ENCODE measurements around the gene METTL13.
A peak's percentile ranks its signal among the peaks of the same experiment; 100 is the strongest.

Gene METTL13

DNA sequence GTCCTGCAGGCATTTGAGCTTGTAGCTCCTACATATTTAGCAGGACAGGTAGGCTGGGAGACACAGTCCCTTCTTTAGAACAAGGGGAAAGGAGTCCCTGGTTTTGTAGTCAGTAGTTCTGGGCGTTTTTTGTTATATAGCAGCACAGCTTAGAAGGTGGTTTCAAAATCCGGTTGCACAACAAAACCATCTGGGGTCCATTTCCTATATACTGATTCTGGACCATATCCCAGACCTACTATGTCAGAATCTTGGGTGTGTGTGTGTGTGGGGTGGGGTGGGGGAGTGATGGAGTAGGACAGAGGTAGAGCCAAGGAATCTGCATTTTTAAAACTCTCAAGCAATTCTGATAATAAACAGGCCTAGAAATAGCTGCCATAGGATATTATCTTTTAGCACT lies 21.6 kb downstream of the METTL13 start:
- FAIRE-seq, result no peak

DNA sequence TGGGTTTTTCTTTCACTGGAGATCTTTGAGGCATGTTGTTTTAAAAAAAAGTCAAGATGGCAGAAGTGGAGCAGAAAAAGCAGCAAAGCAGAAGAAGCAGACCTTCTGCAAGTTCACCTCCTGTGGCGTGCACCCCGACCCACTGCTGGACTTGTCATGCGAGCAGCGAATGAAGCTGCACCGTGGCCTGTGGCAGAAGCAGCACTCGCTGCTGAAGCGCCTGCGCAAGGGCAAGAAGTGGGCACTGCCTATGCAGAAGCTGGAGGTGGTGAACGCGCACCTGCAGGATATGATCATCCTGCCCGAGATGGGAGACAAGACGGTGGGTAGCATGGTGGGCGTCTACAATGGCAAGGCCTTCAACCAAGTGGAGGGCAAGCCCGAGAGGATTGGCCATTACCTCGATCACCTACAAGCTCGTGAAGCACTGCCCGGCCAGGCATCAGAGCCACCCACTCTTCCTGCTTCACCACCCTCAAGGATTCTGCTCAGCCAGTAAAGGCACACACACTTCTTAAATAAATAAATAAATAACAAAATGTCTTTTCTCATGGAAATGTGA lies 22.1 kb downstream of the METTL13 start:
- no peak for FAIRE-seq

DNA sequence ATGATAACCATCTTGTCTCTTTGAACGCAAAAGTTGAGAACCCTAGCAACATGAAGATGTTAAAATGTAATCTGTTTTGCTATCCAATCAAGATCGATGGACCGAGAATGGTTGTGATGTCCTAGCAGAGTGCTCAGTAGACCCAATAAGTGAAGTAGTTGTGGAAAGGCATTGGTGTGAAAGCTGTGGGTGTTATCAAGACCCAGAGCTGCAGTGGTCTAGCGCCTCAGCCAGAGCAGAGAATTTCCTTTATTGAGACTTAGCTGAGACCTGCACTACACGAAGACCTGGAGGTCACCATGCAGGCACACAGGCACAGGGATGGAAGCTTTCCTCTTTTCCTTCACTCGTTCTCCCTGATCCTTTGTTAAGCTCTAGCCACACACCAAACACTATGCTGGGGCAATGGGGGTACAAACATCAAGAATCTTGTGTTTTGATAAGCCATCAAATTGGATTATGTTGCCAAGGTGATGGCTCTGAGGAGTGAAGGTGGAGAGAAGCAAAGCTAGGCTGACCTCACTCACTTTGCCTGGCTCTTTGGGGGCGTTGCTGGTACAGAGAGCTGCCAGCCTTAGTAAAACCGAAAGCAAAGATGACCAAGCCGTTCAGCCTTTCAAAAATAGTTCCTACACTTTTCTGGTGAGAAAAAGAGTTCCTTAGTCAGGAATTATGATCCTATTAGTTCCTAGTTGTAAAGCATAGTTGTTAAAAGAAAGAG lies 24.1 kb downstream of the METTL13 start:
- FAIRE-seq, result no peak

DNA sequence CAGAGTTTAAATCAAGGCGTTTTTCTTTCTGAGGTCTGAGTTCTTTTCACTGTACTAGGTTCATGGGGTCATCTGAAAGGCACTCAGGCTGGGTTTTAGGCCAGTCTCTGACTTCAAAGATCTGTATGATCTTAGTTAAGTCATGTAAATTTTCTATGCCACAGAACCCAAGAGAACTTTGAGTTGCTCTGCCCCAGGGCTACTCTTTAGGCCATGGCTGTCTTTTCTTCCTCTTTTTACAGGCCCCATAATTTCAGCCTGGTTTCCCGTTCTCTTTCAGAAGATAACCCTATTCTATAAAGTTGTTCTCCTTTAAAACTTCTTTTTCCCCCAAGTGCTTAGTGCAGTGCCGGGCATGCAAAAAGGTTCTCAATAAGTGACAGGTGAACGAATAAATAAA lies 26.1 kb downstream of the METTL13 start:
- FAIRE-seq, result no peak

DNA sequence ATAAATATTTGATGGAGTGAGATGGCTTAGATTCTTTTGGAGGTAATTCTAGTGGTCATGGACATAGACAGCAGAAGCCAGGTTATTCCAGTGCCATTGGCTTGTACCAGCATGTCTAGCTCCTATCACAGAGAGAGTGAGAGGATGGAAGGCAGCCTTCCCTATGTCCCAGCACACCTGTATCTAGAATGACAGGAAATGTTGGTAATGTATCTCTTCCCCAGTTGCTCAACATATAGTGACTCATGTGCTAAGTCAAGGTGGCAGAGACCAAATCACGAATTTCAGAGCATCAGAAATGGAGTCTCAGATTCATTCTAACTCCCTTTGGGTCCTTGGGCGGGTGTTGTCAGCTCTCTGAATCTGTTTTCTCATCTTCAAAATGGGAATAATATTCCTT lies 28.4 kb downstream of the METTL13 start:
- FAIRE-seq, result no peak

DNA sequence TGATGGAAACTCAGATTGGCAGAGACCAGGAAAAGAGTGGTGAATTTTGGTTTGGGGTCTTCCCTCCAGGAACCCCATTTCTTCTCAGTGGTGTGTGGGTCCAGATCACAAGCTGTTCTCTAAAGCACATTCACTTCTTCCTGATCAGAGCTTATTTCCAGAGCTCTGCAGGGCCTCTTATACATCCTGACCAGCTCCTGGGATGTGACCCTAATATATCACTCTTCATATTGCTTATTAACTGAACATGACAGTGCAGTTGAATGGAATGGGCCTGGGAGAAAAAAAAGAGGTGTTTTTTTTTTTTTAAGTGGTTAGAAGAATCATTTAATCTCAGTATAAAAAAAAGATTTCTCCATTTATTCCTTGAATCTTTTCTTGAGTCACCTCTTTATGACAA lies 30.2 kb downstream of the METTL13 start:
- no peak for FAIRE-seq

DNA sequence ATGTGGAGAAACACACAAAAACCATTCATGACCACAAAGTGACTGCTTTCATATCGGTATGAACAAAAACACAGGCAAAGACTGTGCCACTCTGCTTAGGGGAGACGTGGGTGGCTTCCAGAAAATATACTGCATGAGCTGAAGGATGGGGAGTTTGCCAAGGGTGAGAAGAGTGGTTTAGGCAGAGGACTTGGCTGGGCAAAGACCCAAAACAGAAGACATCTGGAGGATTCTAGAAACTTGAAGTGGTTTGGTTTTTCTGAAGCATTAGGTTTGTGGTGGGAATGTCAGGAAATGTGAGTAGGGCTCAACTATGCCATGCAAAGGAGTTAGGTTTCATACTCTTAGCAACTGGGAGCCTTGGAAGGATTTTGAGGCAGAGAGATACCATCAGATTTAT lies 33.2 kb downstream of the METTL13 start:
- FAIRE-seq, result no peak

DNA sequence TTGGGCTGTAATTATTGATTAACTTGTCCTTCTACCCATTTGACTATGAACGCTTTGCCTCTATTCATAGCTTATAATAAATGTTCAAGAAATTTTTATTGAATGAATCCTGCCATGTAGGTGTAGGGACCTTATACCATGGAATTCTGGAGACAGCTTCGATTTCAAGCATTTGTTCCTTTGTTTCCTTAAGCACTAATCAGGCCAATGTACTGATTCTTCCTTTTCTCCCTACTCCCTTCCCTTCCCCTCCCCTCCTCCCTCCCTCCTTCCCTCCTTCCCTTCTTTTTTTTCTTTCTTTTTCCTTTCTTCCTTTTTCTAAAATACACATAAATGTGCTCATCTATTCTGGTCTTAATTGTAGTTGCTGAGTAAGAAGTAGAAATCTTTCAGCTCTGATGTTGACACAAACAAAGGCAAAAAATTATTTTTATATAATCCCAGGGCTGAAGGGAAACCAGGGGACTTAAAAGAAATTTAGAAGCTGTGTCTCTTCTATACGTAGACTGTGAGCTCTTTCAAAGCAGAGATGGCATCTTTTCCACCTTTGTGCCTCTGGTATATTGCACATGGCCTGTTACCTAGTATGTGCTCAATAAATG lies 34.9 kb downstream of the METTL13 start:
- no peak for FAIRE-seq

DNA sequence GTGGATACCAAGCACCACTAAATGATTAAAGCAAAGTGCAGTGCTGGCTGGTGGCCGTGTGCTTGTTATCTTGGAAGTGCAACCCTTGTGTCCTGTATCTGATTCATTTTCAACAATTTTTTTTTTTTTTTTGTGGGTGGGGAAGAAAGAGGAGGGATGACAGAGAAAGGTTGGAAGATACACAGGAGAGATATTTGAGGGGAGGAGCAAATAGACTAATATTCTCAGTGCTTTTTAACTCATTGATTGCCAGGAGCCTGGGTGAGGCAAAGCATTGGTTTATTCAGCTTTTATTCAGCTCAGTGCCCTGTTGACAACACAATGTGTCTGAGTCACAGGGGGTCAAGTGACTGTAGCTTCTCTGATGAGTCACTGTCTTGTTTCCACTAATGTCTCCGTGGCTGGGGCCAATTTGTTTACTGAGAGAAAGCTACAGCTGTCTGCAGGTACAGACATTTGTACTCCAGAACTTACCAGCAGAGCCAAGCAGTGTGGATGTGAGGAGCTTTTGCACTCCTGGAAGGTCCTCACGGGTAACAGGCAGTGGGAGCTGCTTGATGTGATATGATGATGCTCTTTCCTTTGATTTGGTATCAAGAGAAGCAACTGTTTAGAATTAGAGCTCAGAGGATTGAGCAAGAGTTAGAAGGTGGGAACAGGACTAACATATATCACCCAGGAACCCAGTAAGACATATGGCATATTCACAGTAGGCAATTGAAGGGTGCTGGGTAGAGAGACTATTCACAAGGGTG lies 36.2 kb downstream of the METTL13 start:
- no peak for FAIRE-seq

DNA sequence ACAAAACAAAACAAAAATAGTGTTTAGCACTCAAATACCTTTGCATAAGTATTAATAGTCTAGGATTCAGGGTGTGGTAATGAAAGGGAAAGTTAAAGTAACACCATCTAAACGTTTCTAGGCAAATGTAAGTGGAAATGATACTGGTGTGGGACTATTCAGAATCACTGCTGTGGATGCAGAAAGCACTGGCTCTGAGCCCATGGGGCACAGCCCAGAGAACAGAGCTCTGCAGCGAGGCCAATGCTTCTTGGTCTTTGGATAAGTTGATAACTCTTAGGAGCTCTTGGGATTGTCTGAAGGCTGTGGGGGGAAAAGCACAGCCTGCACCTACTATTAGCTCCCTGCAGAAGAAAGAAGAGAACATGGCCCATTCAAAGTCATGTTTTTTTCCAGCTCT lies 38.5 kb downstream of the METTL13 start:
- FAIRE-seq, result no peak

DNA sequence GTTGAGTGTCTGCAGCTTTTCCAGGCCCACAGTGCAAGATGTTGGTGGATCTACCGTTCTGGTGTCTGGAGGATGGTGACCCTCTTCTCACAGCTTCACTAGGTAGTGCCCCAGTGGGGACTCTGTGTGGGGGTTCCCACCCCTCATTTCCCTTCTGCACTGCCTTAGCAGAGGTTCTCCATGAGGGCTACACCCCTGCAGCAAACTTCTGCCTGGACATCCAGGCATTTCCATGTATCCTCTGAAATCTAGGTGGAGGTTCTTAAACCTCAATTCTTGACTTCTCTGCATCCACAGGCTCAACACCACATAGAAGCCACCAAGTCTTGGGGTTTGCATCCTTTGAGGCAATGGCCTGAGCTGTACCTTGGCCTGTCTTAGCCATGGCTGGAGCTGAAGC lies 45.5 kb downstream of the METTL13 start:
- FAIRE-seq, result no peak

DNA sequence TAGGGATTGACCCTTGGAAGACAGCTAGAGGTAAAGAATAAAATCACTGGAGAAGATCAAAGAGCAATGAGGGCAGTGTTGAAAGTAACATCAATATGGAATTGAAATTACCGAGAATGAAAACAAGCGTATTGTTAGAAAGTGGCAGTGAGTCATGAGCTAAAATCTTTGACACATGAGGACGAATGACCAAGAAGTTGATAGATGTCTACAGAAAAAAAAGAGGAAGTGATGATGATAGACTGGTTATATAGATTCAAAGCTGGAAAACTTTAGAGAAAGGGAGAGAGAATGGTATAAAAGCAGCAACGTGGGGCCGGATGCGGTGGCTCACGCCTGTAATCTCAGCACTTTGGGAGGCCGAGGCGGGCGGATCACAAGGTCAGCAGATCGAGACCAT lies 47.3 kb downstream of the METTL13 start:
- no peak for FAIRE-seq

DNA sequence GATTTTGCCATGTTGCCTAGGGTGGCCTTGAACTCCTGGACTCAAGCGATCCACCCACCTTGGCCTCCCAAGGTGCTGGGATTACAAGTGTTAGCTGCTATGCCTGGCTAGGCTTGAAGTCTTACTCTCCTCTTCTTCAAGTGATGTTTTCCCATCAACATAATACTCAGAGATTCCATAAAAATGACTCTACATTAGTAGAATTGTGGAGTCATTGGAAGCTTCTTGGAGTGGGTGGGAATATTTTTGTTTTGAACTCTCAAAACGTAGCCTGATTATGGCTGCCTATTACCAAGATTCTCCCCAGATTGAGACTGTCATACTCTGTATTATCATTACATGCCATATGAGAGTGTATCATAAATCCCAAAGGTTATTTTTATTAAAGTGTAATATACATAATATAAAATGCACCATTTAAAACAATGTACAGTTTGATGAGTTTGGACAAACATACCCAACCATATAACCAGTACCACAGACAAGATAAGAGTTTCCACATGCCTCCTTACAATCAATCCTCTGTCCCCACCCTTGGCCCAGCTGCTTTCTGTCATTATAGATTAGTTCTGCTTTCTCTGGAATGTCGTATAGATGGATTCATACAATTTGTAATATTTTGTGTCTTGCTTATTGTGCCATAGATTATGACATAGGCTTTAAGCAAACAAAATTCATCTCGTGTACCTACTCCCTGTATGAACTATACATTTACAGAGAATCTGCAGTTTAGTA lies 51.8 kb downstream of the METTL13 start:
- no peak for FAIRE-seq

DNA sequence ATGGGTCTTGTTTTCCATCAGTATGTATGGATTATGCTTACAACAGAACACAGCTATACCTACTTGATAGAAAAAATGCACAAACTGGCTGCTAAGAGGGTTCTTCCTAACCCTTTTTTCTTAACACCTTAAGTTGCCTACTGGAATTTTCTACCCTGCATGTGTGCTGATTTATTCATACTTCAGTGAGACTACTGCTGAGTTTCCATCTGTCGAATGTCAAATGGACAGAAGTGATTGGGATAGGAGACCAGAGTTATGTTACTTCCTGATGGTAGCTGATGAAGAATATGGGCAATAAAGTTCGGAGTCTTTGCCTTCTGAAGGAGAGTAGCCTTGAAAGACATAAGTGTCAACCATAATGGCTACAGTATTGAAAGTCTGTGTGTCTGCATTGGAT lies 53.4 kb downstream of the METTL13 start:
- no peak for FAIRE-seq

DNA sequence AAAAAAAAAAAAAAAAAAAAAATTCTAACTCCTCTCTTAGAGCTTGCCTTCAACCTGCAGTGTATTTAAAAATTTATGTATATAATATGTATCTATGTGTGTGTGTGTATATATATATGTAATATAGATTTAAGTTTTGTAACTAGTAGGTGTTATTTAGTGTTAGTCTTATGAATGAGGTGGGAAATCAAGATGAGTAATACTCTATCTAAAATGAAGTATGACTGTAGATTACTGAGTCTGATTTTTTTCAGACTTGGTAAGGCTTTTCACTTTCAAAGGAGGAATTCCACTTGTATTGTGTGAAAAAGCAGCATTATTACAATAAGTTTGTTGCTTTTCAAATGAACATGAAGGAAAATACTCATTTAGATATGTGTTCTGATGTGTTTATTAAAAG lies 54.4 kb downstream of the METTL13 start:
- no peak for FAIRE-seq

DNA sequence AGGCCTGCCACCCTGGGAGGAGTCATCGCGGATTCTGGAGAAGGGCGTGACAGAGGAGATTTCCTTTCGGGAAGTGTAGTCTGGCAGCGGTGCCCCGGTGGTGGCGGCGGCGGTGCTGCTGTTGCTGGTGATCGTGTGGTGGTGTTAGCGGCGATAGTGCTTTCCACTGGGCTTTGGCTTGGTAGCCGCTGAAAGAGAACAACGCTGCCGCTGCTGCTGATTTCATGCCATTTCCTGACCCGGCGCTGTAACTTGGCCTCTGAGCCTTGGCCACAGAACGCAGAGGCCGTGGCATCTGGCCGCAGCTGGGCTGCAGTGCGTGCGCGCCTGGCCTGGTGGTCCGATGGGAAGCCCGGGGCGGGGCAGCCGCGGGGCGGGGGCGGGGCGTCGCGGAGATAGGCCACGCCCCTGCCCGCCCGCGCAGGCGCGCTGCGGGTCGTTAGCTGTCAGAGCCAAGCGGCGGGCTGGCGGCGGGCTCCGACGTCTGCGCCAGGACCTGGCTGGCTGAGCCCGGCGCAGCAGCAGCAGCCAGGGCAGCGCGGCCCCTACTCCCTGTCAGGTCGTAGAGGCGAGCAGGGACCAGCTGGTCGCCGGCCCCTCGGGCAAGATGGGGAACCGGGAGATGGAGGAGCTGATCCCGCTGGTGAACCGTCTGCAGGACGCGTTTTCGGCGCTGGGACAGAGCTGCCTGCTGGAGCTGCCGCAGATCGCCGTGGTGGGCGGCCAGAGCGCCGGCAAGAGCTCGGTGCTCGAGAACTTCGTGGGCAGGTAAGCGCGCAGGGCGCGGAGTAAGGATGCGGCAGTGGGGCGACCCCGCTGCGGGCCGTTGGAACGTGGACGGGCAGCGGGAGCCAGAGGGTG lies 59.8 kb downstream of the METTL13 start, which contains the start of gene DNM3:
DNM3 (plus strand) TSS at position 449 of the 861 bp plus-strand sequence; CDS start at position 608, 159 bp downstream.
- FAIRE-seq, result no peak

DNA sequence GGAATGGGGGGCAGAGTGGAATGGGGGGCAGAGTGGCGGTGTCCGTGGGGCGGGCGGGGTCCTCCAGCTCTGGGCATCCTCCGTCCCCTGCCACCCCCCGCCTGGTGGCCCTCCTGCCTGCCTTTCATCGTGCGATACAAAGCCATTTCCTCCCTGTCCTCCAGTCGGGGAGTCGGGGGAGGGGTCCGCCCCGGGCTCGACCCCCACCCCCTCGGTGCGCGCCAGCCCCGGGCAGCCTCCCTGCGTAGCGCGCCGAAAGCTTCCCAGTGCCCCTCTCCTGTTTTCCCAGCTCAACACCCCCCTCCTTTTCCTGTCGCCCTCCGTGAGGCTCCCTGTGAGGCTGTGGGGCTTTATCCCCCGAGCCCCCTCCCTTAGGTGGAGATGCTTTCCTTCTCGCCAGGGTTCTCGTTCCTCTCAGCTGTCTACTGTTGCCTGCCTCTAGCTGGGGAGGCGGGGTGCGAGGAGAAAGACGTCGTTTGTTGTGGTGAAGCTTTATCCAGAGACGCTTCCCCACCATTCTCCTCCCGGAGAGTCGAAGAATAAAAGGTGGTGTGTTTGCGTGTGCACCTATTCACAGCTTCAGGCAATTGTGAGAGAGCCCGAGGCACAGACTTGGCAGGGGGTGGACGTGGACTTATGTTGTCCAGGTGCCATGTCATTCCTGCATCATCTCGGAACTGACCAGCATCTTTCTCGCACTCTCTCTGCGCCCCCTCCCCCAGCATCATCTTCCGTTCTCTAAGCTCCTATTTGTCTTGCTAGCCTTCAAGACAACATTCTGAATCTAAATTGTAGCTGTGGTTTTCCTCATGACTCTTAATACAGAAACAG lies 60.7 kb downstream of the METTL13 start:
- FAIRE-seq, result no peak

DNA sequence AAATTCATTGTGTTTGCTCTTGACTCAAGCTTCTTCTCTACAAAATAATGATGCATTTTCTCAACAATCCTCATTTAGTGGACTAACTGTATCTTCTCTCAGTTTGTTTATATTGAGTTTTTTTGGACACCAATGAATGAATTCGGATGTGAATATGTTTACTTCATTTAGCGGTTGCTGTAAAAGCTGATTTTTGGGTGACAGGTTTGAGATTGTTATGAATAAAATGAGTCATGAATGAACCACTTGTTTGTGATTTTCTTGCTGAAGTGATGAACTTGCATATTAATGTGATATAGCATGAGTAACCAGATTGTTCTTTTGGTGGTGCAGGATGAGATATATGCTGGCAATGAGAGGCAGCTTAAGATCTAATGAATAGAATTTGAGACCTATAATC lies 62.9 kb downstream of the METTL13 start:
- FAIRE-seq, result no peak

DNA sequence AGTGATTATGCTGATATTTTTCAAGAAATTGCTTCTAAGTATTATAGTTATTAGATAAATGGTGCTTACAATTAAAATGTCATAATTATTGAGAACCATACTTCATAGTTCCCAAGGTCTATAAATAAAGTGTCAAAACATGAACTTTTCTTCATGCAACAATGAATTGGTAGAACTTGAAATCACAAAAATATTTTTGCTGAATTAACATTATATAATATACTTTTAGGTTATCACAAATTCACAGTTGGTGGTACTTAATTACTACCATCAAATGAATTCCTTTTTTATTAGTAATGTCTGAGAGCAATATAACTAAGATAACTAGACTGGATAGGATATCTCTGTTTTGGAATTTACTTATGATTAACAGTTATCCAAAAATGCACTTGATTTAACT lies 64.5 kb downstream of the METTL13 start:
- FAIRE-seq, result peak; percentile 55
